ENCODE measurements around the gene ACTL10.

DNA sequence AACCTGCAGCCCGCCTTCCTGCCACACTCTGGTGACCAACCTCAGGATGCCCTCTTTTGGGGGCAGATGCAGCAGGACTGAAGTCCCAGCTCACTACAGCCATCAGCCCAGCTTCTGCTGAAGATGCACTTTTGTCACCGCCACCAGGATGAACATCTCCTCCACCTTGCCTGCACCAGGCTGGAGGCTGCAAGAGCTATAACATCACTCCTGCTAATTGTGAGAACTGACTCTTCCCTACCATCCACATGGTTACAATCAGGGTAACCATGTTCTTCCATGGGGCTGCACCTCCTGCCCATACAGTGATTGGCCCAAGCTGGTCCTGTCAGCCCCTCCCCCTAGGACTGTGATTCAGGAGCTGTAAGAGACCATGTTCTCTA, 2.0 kb upstream of the ACTL10 start:
- no peak for TF ChIP-seq CTCF (IDR thresholded peaks at IDR 0.05)
- no peak for TF ChIP-seq POLR2A (IDR thresholded peaks at IDR 0.05)
